Progenitor cell of endocrine pancreas (in vitro differentiated cells): ENCODE results near the gene SIRT6. TPM values are rescaled to one million over a fixed set of nuclear protein-coding genes. Genes with fewer than 3 reads are reported as not detected.

Experiments used
- DNase-seq: peaks from one replicate; pipeline ENCODE4 v3.0.0; 2021; ENCODE audit warnings: low spot score; ENCODE audit not compliant: unreplicated experiment
- H3K27ac Mint-ChIP-seq: 2 replicates; pipeline ENCODE4 v1.8.0; 2021; ENCODE audit warnings: mild to moderate bottlenecking, moderate library complexity, mixed read lengths
- H3K27me3 Mint-ChIP-seq: 2 replicates; pipeline ENCODE4 v1.8.0; 2021; ENCODE audit warnings: mixed read lengths
- H3K36me3 Mint-ChIP-seq: 2 replicates; pipeline ENCODE4 v1.8.0; 2022; ENCODE audit warnings: mixed read lengths; ENCODE audit not compliant: insufficient read depth
- H3K4me1 Mint-ChIP-seq: 2 replicates; pipeline ENCODE4 v1.8.0; 2021; ENCODE audit warnings: low read depth, mixed read lengths
- H3K4me3 Mint-ChIP-seq: 2 replicates; pipeline ENCODE4 v1.8.0; 2021; ENCODE audit warnings: low read depth, mild to moderate bottlenecking, moderate library complexity, mixed read lengths
- H3K9me3 Mint-ChIP-seq: 2 replicates; pipeline ENCODE4 v1.8.0; 2021; ENCODE audit warnings: low read depth, mixed read lengths
- total RNA-seq: library from RNA; stranded (reverse); gene quantifications from 2 replicates; pipeline ENCODE4 v1.2.1, GENCODE V29; 2021
- TF ChIP-seq, protein P1 (sequence below): fragments of 200-600 bp; sonication (generic); IDR thresholded peaks from one replicate; pipeline ENCODE4 v1.5.0; 2021; ENCODE audit warnings: antibody characterized with exemption, mild to moderate bottlenecking; ENCODE audit not compliant: unreplicated experiment

The SIRT6 gene
- total RNA-seq, 1 donor from 2014 or later, result 33.2 TPM

DNA sequence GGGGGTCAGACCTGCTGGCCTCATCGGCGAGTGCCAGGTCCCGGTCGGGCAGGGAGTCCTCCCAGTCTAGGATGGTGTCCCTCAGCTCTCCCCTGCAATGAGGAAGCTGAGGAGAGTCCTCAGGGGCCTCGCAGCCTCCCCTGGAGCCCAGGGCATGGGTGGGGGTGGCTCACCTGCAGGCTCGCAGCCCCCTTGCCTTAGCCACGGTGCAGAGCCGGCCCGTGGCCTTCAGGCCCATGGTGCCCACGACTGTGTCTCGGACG lies 6.8 kb downstream of the SIRT6 start:
- no peak for DNase-seq
- TF ChIP-seq, protein P1, sequence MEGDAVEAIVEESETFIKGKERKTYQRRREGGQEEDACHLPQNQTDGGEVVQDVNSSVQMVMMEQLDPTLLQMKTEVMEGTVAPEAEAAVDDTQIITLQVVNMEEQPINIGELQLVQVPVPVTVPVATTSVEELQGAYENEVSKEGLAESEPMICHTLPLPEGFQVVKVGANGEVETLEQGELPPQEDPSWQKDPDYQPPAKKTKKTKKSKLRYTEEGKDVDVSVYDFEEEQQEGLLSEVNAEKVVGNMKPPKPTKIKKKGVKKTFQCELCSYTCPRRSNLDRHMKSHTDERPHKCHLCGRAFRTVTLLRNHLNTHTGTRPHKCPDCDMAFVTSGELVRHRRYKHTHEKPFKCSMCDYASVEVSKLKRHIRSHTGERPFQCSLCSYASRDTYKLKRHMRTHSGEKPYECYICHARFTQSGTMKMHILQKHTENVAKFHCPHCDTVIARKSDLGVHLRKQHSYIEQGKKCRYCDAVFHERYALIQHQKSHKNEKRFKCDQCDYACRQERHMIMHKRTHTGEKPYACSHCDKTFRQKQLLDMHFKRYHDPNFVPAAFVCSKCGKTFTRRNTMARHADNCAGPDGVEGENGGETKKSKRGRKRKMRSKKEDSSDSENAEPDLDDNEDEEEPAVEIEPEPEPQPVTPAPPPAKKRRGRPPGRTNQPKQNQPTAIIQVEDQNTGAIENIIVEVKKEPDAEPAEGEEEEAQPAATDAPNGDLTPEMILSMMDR, result no peak
- H3K27me3 Mint-ChIP-seq, result peaks cover 7% of the 10 kb centered on the region
- no peak overlapping the region for H3K4me3 Mint-ChIP-seq
- no peaks in the 10 kb centered on the region for H3K4me1 Mint-ChIP-seq
- no peaks in the 10 kb centered on the region for H3K9me3 Mint-ChIP-seq
- peaks cover 8% of the 10 kb centered on the region for H3K36me3 Mint-ChIP-seq
- no peak overlapping the region for H3K27ac Mint-ChIP-seq

DNA sequence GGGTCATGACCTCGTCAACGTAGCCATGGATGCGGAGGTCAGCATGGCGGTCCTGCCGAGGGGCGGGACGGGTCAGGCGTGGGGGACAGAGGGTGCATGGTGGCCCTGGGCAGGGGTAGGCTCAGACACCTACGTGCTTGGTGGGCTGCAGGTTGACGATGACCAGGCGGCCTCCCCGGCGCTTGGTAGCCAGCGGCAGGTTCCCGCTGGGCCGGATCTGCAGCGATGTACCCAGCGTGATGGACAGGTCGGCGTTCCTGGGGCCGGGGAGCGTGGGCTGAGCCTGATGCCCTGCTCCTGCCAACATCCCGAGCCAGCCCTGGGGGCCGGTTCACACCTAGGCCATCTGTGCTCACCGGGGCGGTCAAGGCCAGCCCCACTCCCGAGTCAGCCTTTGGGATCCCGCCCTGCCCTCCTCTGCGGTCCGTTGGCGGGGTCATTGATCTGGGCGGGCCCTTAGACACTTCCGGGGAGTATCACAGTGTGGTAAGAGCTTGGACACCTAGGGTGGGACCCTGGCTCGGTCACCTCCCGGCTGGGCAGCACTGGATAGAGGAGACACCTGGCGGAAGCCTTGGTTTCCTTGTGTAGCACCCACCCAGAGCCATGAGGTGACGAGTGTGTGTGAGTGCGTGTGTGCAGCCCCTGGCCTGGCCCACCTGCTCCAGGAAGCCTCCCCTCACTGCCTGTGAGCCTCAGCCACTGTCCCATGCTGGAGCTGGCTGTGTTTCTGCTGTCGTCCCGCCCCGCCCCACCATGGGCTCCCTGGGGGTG lies 7.3 kb downstream of the SIRT6 start:
- H3K9me3 Mint-ChIP-seq, result no peaks in the 10 kb centered on the region
- no peak overlapping the region for H3K4me3 Mint-ChIP-seq
- no peak for DNase-seq
- no peaks in the 10 kb centered on the region for H3K4me1 Mint-ChIP-seq
- H3K36me3 Mint-ChIP-seq, result peaks cover 8% of the 10 kb centered on the region
- peaks cover 7% of the 10 kb centered on the region for H3K27me3 Mint-ChIP-seq
- no peak overlapping the region for H3K27ac Mint-ChIP-seq
- TF ChIP-seq, protein P1, result no peak

DNA sequence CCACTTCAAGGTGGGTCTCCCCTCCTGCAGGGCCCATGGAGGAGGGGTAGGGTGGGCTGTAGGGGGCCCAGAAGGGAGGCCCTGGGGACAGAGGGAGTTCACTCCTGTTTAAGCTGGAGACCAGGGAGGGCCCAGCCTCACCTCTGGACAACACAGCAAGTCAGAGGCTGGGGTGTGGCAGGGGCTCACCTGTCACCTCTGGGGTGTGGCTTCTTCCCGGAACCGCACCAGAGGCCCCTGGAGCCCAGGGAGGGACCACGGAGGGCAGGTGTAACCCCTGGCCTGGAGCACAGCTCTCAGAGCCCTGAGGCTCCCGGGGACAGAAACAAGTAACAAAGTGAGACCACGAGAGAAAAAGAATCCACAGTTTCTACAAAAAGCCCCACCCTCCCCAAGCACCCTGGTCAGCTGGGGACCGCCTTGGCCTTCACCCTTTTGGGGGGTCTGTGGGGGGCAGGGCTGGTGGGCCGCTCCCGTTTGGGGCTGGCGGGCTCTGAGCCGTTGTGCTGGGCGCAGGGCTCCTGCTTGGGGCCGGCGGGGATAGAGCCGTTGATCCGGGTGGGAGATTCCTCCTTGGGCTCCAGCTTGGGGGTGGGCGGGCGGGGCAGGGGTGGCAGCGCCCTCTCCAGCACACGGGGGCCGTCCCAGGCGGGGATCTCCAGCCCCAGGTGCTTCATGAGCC lies 8.0 kb downstream of the SIRT6 start:
- no peak overlapping the region for H3K27ac Mint-ChIP-seq
- H3K9me3 Mint-ChIP-seq, result no peaks in the 10 kb centered on the region
- TF ChIP-seq, protein P1, result no peak
- DNase-seq, result no peak
- peaks cover 7% of the 10 kb centered on the region for H3K27me3 Mint-ChIP-seq
- H3K4me3 Mint-ChIP-seq, result no peak overlapping the region
- H3K36me3 Mint-ChIP-seq, result peaks cover 4% of the 10 kb centered on the region
- H3K4me1 Mint-ChIP-seq, result no peaks in the 10 kb centered on the region

DNA sequence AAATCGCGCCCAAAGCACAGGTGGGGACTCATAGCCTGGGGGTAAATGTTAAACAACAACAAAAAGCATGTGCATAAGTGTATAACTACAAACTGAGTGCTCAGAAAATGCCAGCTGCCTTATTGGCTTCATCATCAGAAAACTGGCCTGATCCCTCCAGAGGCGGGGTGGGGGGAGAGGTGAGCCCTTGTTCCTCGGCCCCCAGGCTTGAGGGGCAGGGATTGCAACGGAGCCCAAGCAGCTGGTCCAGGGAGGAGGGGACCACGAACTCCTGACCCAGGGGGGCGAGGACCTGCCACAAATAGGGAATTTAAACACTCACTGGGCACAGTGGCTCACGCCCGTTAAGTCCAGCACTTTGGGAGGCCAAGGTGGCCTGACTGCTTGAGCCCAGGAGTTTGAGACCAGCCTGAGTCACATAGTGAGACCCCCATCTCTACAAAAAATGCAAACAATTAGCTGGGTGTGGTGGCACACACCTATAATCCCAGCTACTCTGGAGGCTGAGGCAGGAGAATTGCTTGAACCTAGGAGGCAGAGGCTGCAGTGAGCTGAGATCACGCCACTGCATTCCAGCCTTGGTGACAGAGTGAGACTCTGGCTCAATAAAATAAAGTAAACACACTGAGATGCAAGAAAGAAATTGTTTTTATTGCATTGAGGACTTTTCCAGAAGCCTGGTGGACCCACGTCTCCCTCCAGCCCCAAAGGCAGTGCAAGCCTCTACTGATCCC lies 8.7 kb downstream of the SIRT6 start:
- Mint-ChIP-seq H3K27me3 (peaks cover 7% of the 10 kb centered on the region), H3K36me3 (peaks cover 2% of the 10 kb centered on the region)
- DNase-seq, result no peak

DNA sequence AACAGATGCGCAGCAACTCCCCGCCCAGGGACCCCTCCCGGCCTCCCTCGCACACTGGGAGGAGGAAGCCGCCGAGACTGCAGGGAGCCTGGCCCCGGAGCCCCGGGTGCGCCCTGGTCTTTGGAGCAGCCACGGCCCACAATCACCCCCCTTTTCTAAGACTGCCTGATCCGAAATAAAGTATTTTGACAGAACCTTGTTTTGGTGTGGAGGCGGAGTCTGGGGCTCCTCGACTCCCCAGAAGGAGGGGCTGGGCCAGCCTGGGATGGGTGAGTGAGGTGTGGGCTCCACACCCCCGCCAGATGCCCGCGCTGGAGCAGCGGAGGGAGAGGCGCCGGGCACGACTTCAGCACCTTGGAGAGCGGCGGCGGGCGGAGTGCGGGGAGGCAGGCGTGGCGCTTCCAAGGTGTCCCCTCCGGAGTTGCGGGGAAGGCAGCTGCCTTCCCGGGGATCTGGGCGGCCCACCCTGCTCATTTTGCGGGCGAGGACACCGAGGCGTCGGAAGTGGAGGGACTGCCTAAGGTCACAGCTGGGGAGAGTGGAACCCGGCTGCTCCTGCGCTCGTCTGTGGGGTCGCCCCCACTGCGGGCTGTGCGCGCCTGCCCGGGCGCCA lies 9.4 kb downstream of the SIRT6 start:
- peak; percentile 85 for DNase-seq
- no peaks in the 10 kb centered on the region for H3K4me1 Mint-ChIP-seq
- TF ChIP-seq, protein P1, result no peak
- peaks cover 7% of the 10 kb centered on the region for H3K27me3 Mint-ChIP-seq
- H3K4me3 Mint-ChIP-seq, result no peak overlapping the region
- no peaks in the 10 kb centered on the region for H3K9me3 Mint-ChIP-seq
- H3K36me3 Mint-ChIP-seq, result peaks cover 2% of the 10 kb centered on the region
- no peak overlapping the region for H3K27ac Mint-ChIP-seq

More for the DNA sequence above, 8.7 kb downstream of the SIRT6 start:
- no peak overlapping the region for H3K4me3 Mint-ChIP-seq
- no peaks in the 10 kb centered on the region for H3K9me3 Mint-ChIP-seq
- H3K4me1 Mint-ChIP-seq, result no peaks in the 10 kb centered on the region
- TF ChIP-seq, protein P1, result no peak
- H3K27ac Mint-ChIP-seq, result no peak overlapping the region
